NCI-H82 (cell line): ENCODE results near the gene TPD52L2.

Experiments used
- DNase-seq: peaks from one replicate; lab custom pipeline; 2025; lab: John Stamatoyannopoulos, UW

The TPD52L2 gene

GRCh38 chr20:63932606-63933160, 67.6 kb downstream of the TPD52L2 start:
- no peak for DNase-seq

DNA sequence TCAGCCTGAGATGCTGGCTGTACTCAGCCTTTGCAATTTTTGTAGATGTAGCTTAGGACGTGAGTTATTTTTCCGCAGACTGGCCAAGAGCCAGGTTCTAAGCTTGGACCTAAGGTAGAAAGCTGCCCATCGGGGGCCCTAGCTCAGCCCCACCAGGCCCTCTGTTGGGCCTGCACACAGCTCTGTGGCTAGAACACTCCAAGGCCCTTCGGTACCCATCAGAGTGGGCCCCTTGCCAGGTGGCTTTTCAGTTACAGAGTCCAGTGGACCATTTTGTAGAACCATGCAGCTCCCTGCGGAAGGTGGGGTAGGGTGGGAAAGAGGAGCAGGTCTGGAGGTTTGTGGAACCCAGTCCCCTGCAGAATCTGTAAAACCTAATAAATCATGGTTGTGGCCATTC, 68.6 kb downstream of the TPD52L2 start:
- no peak for DNase-seq

DNA sequence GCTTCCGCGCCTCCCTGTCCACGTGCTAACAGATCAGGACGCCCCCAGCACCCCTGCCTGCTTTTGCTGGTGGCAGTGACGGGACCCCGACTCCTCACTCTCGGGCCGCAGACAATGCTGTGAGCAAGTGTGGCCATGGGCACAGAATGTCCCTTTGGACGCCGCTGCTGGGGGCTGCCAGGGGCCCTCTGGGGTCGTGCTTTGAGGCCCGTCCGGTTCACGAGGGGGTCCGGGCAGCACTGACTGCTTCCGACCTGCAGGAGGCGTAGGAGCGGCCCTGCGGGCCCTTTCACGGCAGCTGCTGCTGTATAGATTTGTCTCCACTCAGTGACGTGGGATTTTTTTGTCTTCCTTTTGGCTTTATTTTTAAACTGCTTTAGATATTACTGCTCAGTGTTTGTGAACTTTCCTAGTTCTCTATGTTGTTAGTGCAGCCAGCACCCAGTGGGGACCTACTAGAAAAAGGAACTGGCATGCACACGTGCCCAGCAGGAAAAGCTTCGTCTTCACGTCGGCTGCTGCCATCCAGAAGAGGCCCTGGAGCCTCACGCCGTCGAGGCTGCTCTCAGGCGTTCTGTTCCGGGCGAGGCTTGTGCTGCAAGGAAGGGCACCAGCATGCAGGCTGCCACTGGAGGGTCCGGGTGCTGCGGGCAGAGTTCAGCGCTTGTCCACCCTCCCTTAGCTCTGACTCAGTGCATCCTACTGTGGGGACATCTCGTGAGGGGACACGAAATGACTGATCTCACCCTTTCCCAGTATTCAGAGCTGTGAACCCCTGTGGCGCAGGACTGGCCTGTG, 69.4 kb downstream of the TPD52L2 start:
- DNase-seq, result no peak

GRCh38 chr20:63935447-63935846, 70.4 kb downstream of the TPD52L2 start:
- no peak for DNase-seq

DNA sequence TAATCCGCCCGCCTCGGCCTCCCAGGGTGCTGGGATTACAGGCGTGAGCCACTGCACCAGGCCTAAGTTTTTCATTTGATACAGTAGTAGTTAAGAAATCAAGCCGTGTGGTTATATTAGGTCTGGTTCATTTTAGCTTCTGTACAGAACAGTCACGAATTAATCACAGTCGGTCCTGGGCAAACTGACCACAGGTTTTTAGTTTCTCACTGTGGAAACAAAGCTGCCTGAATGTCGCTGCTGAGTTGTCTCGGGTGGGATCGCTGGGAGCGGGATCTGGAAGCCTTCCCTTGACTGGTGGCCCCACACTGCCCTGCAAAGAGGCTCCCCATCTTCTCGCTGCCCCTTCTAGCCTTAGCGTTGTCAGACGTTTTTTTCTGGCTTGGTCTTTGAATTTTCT, 72.5 kb downstream of the TPD52L2 start:
- no peak for DNase-seq

DNA sequence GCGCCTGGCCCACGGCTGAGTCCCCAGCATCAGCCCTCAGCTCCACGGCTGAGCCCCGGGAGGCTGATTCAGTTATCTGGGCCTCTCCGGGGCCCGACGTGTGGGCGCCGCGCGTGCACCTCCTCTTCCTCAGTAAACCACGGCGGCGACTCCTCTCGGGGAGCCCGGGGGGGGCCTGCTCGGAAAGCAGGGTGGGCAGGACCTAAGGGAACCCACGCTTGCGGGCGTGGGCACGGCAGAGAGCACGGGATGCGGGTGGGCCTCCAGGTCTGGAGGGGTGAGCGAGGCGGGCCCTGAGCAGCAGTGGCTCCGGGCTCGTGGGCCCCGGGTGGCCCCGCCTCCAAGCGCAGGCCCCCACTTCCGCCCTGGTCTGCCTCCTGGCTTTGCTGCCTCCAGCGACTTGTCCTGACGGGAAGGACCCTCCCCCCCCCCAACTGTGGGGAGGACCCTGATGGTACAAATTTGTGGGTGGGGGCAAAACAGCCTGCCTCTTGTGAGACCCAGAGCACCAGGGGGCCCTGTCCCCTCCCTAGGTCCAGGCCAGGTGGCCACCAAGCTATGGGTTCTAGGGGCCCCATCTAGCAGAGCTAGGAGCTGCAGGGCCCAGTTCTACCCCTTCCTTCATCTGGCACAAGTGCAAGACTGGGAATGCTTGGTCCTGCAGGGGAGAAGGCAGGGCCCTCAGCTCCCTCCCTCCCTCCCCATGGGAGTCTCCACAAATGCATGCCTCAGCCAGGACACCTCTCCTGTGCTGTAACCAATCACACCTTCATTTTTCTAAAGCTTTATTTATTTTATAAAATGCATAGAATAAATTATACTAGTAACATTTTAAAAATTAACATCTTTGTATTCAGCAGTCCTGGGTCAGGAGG, 74.2 kb downstream of the TPD52L2 start:
- DNase-seq, result no peak

- DNase-seq, result no peak
Observed at GRCh38 chr20:63940071-63940471, 75.0 kb downstream of the TPD52L2 start.

- DNase-seq, result no peak
Observed at GRCh38 chr20:63940472-63941266, 75.6 kb downstream of the TPD52L2 start.
